ENCODE results near the gene AGO3.
A peak's percentile ranks its signal among the peaks of the same experiment; 100 is the strongest.

The AGO3 gene

DNA sequence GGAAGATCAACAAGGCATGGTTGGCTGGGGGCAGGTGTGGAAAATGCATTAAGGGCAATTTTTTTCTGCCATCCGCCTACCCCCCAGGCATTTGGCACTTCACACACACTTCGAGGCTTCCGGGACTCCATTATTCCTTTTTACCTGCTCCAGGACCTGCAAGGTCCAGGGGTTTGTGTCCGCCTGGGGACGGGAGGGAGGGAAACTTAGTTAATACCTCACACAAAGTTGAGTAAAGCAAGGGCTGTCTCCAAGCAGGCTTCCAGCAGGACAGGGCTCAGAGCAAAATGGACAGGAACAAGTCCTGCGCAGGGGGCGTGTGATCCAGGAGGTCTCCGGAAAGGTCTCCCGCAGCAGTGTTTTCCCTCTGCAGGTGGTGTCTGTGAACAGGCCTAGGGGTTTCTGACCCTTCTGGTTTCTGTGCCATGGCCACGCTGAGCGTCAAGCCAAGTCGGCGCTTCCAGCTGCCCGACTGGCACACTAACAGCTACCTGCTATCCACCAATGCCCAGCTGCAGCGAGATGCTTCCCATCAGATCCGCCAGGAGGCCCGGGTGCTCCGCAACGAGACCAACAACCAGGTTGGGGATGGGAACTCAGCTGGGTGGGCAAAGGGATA lies 153.7 kb downstream of the AGO3 start:
- DNase-seq, result peak; percentile 51

DNA sequence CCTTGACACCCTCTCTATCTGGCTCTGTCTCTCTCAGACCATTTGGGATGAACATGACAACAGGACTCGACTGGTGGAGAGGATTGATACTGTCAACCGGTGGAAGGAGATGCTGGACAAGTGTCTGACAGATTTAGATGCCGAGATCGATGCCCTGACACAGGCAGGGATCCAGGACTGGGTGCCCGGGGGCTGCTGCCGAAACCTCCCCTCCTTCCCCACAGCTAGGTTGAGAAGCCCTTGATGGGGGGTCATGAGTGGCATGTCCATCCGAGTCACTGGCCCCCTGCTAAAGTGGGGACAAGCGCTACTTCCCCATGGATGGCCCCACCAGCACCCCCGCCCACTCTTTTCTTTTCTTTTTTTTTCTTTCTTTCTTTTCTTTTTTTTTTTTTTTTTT lies 154.2 kb downstream of the AGO3 start:
- no peak for DNase-seq

DNA sequence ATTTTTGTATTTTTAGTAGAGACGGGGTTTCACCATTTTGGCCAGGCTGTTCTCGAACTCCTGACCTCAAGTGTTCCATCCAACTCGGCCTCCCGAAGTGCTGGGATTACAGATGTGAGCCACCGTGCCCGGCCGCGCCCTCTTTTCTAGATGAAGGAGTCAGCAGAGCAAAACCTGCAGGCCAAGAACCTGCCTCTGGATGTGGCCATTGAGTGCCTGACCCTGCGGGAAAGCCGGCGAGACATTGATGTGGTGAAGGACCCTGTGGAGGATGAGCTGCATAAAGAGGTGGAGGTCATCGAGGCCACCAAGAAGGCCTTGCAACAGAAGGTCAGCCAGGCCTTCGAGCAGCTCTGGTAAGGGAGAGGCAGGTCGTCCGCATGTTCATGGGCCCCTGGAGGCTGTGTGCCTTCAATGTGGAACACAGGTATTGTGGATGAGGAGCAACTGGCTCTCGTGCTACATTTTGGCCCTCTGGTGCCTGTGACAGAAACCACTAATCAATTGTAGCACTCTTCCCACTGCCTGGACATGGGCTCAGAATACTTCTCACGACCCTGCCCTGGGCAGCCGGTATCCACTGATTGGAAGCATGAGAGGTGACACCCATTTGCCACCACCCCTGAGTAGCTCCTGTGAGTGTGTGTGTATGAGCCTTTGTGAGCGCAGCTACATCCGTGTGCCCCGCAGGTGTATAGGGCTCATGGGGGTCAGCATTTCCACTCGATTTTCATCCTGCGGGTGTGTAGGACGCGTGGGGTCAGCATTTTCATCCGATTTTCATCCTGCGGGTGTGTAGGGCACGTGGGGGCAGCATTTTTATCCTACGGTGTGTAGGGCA lies 155.0 kb downstream of the AGO3 start:
- DNase-seq, result no peak

DNA sequence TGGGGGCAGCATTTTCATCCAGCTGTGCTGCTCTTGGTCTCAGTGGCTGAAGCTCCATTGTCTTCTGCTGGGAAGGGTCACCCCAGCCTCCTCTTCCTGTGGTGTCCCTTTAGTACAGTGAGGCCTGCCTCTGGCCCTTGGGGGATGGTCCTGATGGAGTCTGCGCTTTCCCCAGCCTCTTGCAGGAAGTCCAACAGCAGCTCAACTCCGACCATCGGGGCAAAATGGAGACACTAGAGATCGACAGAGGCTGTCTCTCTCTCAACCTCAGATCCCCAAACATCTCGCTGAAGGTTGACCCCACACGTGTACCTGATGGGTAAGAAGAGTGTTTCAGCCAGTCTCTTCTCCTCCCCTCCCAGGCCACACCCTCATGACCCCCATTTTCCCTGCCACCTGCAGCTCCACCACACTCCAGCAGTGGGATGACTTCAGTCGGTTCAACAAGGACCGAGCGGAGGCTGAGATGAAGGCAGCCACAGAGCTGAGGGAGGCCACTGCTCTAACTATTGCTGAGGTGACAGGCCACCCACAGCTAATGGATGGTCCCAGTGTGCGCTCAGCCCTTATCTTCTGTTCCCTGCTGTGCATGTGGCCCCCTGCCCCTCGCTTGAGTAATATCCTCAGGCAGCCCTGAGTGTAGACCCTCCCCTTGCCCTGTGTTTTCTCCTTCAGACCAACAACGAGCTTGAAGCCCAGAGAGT lies 155.8 kb downstream of the AGO3 start:
- no peak for DNase-seq

DNA sequence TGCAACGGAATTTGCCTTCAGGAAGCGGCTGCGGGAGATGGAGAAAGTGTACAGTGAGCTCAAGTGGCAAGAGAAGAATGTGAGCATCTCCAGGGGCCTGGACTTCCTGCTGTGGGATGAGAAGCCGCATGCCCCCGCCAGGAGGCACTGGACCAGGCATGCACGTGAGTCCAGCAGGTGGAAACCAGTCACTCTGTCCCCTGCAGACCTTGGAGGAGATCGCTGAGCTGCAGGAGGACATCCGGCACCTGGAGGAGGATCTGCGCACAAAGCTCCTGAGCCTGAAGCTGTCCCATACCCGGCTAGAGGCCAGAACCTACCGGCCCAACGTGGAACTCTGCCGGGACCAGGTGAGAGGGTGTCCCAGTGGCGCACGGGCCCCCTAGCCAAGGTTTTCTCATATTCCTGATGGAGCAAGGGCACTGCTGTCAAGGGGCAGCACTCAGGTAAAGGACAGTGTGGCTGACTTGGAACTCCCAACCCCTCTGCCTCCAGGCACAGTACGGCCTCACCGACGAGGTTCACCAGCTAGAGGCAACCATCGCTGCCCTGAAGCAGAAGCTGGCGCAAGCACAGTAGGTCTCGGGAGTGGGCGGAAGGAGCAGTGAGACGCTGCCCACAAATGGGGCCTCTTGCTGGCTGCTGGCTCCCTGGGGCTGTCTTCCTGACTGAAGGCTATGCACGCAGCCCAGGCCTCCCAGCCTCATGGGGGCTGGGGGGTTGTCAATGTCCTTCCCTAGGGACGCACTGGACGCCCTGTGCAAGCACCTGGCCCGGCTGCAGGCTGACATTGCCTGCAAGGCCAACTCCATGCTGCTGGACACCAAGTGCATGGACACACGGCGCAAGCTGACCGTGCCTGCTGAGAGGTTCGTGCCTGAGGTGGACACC lies 156.6 kb downstream of the AGO3 start:
- no peak for DNase-seq

DNA sequence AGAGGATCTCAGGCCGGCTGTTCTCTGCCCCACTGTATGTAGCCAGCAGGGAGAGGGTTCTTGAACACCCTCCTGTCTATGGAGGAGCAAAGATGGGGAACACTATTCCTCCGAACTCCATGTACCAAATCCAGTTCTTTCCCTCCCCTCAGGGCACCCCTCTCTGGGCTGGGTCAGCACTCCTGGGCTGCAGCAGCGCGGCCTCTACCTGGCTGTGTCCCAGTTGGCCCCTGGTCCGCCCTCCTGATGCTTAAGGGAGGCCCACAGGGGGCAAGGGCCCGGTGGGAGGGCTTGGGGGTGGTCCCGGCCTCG lies 157.3 kb downstream of the AGO3 start:
- no peak for DNase-seq

DNA sequence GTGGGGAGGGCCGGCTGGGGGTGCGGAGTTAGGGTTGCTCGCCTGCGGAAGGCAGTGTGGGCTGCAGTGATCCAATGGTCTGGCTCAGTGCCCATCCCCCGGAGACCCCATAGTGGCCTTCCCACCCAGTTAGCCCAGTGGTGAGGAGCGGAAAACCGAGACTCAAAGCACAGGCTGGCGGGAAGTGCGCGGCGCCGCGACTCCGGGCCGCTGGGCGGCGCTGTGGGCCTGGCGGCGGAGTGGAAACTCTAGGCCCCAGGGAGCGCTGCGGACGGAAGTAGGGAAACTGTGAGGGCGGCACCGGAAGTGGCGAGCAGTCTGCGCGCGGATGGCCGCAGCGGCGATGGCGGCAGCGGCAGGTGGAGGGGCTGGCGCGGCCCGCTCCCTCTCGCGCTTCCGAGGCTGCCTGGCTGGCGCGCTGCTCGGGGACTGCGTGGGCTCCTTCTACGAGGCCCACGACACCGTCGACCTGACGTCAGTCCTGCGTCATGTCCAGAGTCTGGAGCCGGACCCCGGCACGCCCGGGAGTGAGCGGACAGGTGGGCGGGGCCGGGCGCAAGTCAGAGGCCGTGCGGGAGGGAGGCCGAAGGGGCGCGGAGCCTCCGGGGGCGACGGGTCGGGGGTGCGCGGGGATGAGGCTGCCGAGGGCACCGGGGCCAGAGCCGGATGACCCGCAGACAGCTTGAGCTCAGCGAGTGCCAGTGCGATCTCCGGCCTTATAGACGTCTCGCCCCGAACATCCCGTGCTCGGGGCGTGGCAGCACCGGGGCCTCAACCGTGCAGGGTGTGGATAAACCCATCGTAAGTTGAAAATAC lies 157.9 kb downstream of the AGO3 start, which contains the start of gene ADPRS:
ADPRS (plus strand) TSS at position 316 of the 816 bp plus-strand sequence; CDS start at position 329, 13 bp downstream.
- peak; percentile 93 for DNase-seq

DNA sequence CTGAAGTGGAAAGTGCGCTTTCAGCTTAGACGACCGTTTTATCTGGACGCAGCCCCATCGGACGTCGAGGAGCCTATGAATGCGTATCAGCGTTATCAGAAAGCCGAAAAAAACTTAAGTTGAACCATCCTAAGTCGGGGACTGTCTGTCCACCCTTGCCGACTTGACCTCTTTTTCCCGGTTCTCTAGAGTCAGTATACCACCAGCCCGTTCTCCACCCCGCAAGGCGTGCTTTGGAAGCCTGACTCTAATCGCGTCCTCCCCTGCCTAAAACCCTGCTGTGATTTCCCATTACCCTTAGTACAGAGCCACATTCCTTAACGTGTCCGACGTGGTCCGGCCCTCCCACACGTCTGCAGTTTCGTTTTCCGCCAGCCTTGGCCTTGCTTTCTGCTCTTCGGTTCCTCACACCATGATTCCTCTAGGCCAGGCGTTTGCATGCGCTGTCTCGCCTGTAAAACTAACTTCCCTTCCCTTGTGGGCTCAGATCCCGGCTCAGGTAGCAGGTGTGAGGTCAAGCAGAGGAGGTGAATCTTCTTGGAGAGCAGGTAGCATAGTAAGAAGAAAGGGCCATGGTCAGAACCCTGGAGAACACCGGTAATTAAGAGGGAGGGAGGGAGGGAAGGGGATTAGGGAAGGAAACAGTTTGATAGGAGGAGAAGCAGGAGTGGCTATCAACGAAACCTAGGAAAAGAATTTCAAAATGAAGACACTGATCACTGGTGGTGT lies 158.7 kb downstream of the AGO3 start:
- no peak for DNase-seq

DNA sequence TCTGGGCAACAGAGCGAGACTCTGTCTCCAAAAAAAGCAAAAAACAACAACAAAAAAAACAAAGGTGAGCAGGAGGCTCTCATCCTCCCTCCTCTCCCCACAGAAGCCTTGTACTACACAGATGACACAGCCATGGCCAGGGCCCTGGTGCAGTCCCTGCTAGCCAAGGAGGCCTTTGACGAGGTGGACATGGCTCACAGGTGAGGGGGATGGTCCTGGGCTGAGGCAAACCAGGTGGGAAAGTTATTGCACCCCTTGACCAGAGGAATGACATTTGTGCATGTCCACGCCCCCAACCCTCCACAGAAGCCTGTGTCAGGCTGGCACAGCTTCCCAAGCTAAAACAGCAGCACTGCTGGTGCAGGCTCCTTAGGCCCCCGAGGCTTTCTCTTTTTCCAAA lies 160.2 kb downstream of the AGO3 start:
- no peak for DNase-seq

DNA sequence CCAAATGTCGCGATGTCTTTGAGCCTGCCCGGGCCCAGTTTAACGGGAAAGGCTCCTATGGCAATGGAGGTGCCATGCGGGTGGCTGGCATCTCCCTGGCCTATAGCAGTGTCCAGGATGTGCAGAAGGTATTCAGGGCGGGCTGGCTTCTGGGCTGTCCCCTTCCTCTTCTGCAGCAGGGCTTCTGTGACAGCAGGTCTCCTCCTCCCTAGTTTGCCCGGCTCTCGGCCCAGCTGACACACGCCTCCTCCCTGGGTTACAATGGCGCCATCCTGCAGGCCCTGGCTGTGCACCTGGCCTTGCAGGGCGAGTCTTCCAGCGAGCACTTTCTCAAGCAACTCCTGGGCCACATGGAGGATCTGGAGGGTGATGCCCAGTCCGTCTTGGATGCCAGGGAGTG lies 160.8 kb downstream of the AGO3 start:
- DNase-seq, result no peak

DNA sequence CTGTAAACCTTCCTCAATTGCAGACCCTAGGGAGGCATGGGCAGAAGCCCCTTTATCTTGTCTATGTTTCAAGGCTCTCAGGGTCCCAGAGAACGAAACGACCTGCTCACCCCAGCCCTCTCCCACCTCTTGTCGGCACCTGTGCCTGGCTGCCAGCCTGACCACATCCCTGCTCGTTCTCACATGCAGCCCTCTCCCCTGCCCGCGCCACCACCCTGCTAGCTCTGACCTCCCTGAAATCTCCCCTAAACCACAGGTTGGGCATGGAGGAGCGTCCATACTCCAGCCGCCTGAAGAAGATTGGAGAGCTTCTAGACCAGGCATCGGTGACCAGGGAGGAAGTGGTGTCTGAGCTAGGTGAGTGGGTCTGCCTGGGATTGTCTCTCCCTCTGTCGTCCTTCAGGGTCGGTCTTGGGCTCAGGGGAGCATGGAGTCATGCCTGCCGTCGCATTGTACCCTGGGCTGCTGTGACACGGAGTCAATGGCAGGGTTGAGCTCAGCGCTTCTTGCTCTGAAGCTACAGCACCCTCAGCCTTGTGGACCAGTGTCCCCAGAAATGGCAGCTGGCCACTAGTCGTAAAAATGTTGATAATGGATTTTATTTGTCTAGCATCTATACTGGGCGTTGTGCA lies 161.4 kb downstream of the AGO3 start:
- DNase-seq, result no peak

DNA sequence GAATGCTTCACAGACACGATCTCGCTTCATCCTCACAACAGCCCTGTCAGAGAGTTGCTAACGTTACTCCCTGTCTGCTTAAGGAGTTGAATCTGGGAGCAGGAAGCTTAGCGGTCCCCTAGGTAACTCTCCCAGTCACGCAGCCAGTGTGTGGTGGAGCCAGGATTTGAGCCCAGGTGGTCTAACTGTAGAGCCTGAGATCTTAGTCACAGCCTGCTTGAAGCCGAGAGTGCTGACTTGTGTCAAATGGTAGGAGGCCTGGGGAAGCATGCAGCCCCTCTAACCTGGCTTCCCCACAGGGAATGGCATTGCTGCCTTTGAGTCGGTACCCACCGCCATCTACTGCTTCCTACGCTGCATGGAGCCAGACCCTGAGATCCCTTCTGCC lies 161.9 kb downstream of the AGO3 start:
- no peak for DNase-seq

DNA sequence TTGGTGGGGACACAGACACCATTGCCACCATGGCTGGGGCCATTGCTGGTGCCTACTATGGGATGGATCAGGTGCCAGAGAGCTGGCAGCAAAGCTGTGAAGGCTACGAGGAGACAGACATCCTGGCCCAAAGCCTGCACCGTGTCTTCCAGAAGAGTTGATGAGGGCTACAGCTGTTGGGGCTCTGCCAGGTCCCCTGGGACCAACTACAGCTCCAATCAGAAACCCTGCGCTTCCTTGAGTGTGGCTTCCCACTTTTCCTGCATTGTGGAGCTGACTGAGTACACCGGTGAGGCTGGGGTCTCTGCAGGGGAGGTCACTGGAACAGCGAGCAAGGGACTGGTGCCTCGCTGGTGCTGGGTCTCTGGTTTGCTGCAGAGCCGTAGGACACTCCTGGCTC lies 162.3 kb downstream of the AGO3 start:
- no peak for DNase-seq

DNA sequence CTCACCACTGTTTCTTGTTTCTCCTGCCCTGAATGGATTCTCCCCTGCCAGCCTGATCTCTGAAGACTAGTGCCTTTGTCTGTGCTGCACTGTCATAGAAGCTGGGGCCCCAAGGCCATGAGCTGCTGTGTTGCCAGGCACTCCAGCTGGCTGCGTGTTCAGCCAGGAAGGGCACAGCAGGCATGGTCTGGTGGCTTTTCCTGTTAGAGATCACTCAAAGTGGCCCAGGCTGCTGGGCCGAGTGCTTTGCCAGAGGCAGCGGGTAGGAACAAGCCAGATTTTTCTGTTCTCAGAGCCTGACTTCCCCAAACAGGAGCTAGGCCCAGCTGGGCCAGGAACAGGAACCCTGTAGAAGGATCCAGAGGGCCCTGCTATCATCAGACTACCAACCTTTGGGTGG lies 163.0 kb downstream of the AGO3 start:
- no peak for DNase-seq

DNA sequence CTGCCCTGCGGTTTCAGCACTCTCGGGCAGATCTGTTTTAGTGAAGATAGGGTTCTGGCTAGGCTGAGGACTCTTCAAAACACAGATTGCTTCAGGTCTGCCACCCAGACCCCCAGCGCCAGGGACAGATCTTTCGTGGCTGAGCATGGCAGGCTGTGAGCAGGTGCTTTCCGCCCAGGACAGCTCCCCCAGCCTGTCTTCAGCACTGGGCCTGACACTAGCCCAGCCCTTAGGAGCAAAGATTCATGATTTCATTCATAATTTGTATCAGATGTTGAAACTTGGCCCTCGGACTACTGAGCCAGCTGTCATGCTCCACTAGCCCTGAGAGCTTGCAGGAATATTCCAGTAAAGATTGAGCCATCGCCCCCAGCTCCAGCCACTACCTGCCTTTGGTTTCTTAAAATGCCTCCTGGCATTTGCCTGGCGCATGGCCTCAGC lies 163.7 kb downstream of the AGO3 start:
- DNase-seq, result no peak

DNA sequence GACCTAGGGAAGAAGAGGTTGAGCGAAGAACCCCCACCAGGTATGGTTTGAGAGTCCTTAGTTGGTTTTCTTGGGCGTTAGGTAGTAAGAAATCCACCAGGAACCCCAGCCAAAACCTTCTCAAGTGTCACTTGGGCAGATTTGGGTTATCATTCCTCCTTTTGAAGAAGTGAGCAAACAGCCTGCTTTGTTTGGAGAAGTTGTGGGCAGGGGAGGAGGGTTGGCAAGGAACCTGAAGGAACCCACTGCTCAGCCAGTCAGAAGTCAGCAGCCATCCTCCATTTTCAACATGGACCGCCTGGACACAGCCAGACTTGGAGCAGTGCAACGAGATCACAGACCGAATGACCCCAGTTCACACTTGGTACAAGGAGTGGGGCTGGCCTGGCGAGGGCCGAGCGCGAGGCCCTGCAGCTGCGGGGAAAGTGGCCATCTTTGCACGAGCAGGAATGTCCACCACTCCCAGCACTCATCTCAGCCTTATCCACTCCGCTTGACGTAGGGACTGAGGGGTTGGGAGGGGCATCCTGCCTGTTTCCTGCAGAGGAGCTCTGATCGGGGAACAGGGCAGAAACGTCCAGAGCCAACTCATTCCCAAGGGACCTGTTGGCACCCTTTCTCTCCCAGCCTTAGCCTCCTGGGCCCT lies 165.0 kb downstream of the AGO3 start:
- DNase-seq, result no peak

DNA sequence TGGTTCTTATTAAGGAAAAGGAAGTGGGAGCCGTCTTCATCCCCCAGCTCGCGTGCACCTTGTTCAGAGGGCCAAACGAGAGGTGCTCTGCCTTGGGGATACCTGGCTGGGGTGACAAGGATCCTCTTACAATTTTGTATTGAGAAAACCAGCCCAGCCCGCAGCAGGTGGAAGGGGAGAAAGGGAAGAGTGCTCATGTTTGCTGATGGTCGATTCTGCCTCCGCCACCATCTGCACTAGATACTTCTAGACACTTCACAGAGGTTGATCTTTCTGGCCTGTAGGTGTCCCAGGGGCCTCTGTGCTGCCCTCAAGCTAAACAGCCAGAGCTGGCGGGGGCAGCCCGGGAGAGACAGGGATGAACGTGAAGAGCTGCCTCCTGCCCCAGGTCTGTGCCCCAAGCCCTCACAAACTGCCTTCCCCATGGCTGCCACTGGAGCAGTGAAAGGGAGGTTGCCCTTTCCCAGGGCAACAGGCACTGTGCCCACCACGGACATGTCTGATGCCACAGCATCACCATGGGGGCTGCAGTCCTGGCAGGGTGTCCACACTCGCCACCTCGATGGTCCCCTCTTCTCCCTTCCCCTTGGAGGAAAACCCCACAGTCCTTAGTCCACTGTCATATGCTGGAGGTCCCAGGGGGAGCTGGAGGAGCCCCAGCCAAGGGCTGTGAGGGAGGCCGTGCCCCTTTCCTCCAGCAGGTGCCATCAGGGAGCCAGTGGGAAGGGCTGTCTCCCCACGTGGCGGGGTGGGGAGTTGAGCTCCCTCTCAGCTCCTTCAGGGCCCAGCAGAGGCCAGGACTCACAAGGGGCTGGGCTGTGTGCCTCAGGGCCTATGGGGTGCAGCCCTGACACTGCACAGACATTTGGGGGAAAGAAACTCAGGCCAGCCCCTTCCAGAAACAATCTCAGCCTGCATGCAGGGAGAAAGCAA lies 165.9 kb downstream of the AGO3 start:
- no peak for DNase-seq

DNA sequence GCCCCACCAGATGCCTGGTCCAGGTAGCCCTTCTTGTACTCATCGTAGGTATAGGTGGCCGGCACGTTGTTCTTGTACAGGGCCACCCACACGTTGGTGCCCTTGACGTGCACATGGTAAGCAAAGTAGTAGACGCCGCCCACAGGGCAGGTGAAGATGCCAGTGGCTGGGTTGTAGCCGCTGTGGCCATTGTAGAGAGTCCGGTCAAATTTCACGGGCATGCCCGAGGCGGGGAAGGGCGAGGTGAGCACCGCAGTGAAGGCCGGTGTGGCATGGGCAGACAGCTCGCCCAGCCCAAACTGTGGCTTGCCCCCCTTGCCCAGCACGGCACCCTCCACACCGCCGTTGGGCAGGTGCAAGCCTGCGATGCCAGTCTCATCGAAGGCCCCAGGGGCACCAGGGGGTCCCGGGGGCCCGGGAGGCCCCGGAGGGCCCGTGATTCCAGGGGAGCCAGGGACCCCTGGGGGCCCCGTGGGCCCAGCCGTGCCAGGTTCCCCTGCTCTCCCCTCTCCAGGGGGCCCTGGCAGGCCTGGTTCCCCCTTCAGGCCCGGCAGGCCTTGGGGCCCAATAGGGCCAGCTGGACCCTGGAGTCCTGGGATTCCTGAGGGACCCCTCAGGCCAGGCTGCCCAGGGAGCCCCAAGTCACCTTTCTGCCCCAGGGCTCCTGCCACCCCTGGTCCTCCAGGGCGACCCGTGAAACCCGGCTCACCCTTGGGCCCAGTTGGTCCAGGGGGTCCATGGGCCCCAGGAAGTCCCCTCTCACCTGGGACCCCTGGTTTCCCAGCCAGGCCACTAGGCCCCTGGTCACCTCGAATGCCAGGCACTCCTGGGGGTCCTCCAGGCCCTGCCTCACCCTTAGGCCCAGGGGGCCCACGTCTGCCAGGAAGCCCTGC lies 167.0 kb downstream of the AGO3 start:
- no peak for DNase-seq
